ENCODE data around the gene DBT. TPM values are rescaled to one million over a fixed set of nuclear protein-coding genes. Genes with fewer than 3 reads are reported as not detected.
A peak's percentile ranks its signal among the peaks of the same experiment; 100 is the strongest.
"Not testable (repeated sequence)": the region's sequence is repeated elsewhere in the genome, so short reads cannot be mapped to it uniquely, and the experiment has no call there.

DBT gene
- 1 to 10 TPM; 2.3 to 3.9 TPM for polyA plus RNA-seq

DNA sequence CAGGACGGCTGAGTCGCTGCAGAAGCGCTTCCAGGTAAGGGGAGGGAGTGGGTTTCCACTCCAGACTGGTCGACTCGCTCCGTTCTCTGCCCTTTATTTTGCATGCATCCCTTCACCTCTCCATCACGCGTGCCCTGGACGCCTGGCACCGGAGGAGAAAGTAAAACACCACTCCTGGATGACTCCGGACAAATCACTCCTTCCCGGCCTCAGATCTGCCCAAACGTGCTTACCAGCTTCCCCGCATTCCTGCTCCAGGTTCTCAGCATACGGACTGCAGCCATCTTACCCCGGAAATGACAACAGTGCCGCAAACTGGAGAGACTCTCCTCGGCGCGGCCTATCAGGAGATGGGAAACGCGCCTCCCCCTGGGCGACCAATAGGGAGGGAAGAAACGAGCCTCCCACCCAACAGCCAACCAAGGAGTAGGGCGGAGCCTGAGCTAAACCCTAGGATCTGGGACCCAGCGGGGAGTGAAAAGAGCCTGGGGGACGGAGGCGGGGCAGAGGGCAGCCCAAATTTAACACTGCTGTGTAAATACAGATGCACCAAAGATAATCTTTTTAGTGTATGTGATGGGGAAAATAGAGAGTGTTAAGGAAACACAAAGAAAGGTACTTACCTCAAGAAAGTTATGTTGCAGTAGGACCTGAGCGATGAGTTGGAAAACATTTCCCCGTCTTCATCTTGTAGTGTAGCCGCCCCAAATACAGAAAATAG lies at the start of gene DBT:
Gene DBT (minus strand): TSS at position 298 of the 721 bp plus-strand sequence. CDS start 14 bp downstream, at position 284.
- Histone ChIP-seq H3K4me1 (ENCODE audit: control insufficient read depth in 2 of 2, insufficient read depth in 2 of 2, low read length in 1 of 2) (no peaks in the 10 kb centered on the region), H3K36me3 (ENCODE audit: control insufficient read depth in 2 of 2, insufficient read depth in 2 of 2, low read length in 1 of 2) (no peaks in the 10 kb centered on the region), H3K27me3 (ENCODE audit: control insufficient read depth in 1 of 2, insufficient read depth in 2 of 2, low read length in 2 of 2) (no peaks in the 10 kb centered on the region), H3K9me3 (ENCODE audit: control insufficient read depth in 2 of 2, insufficient read depth in 1 of 2, low read depth in 1 of 2, low read length in 1 of 2) (no peaks in the 10 kb centered on the region), H3K27ac (ENCODE audit: low read depth in 2 of 2, low read length in 1 of 2) (peak within 1 kb of the TSS; percentile 78 to 89), H3K4me3 (ENCODE audit: low read depth in 1 of 2, low read length in 2 of 2) (peak within 1 kb of the TSS; percentile 77 to 83)
- 1% methylated on average over 31 of the region's 31 CpGs for WGBS, 2 donors

DNA sequence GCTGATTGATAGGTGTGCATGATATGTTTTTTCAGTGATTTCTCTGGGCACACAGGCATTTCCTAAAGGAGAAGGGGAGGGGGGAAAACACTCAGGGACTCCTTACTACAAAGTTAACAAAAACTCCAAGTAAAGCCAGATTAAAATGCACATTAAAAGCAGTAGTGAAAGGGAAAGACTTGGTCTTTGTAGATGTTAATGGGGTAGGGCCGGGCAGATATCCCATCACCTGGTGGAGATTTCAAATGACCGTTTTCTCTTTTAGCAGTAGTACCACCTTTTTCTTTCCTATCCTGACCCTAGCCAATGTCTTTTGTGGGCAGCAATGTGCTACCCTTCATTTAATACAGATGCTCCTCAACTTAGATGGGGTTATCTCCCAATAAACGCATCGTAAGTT lies 48.9 kb upstream of the DBT start:
- H3K4me3 ChIP-seq (ENCODE audit: low read depth in 1 of 2, low read length in 2 of 2), result no peak overlapping the region

GRCh38 chr1:100296997-100297396 lies 47.4 kb upstream of the DBT start:
- not testable (repeated sequence) for H3K9me3 ChIP-seq (ENCODE audit: control insufficient read depth in 2 of 2, insufficient read depth in 1 of 2, low read depth in 1 of 2, low read length in 1 of 2); H3K36me3 ChIP-seq (ENCODE audit: control insufficient read depth in 2 of 2, insufficient read depth in 2 of 2, low read length in 1 of 2); H3K4me1 ChIP-seq (ENCODE audit: control insufficient read depth in 2 of 2, insufficient read depth in 2 of 2, low read length in 1 of 2); H3K4me3 ChIP-seq (ENCODE audit: low read depth in 1 of 2, low read length in 2 of 2); H3K27me3 ChIP-seq (ENCODE audit: control insufficient read depth in 1 of 2, insufficient read depth in 2 of 2, low read length in 2 of 2); H3K27ac ChIP-seq (ENCODE audit: low read depth in 2 of 2, low read length in 1 of 2)

More for the DNA sequence above, 48.9 kb upstream of the DBT start:
- H3K4me1 ChIP-seq (ENCODE audit: control insufficient read depth in 2 of 2, insufficient read depth in 2 of 2, low read length in 1 of 2), result no peaks in the 10 kb centered on the region
- no peaks in the 10 kb centered on the region for H3K36me3 ChIP-seq (ENCODE audit: control insufficient read depth in 2 of 2, insufficient read depth in 2 of 2, low read length in 1 of 2)
- H3K9me3 ChIP-seq (ENCODE audit: control insufficient read depth in 2 of 2, insufficient read depth in 1 of 2, low read depth in 1 of 2, low read length in 1 of 2), result no peaks in the 10 kb centered on the region
- no peak overlapping the region for H3K27ac ChIP-seq (ENCODE audit: low read depth in 2 of 2, low read length in 1 of 2)
- H3K27me3 ChIP-seq (ENCODE audit: control insufficient read depth in 1 of 2, insufficient read depth in 2 of 2, low read length in 2 of 2), result no peaks in the 10 kb centered on the region
- 91 to 92% methylated on average over 4 of the region's 4 CpGs for WGBS, 2 donors

- Histone ChIP-seq H3K9me3 (ENCODE audit: control insufficient read depth in 2 of 2, insufficient read depth in 1 of 2, low read depth in 1 of 2, low read length in 1 of 2) (no peaks in the 10 kb centered on the region), H3K27ac (ENCODE audit: low read depth in 2 of 2, low read length in 1 of 2) (no peak overlapping the region), H3K27me3 (ENCODE audit: control insufficient read depth in 1 of 2, insufficient read depth in 2 of 2, low read length in 2 of 2) (no peaks in the 10 kb centered on the region), H3K4me3 (ENCODE audit: low read depth in 1 of 2, low read length in 2 of 2) (no peak overlapping the region), H3K36me3 (ENCODE audit: control insufficient read depth in 2 of 2, insufficient read depth in 2 of 2, low read length in 1 of 2) (no peaks in the 10 kb centered on the region), H3K4me1 (ENCODE audit: control insufficient read depth in 2 of 2, insufficient read depth in 2 of 2, low read length in 1 of 2) (no peaks in the 10 kb centered on the region)
- 90 to 92% methylated on average over 8 of the region's 8 CpGs for WGBS, 2 donors
Measured at GRCh38 chr1:100296140-100296539, 46.5 kb upstream of the DBT start.

DNA sequence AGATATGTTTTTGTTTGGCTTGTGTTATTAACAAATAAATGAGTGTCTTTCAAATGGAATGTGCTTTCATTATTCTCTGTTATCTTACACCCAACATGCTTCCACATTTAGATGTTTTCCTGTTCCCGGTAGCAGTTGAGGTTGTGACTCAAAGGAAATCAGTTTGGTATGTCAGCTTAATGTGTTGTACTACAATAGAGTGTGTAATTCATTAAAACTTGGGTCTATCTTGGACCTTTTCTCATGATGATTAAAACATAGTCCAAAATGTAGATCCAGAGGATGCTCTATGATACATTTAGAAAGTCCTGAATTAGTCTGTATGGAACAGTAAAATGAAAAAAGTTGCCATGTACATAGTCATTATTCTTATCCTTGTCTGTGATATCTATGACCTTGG lies 43.1 kb upstream of the DBT start:
- Histone ChIP-seq H3K4me3 (ENCODE audit: low read depth in 1 of 2, low read length in 2 of 2) (no peak overlapping the region), H3K4me1 (ENCODE audit: control insufficient read depth in 2 of 2, insufficient read depth in 2 of 2, low read length in 1 of 2) (no peaks in the 10 kb centered on the region), H3K27ac (ENCODE audit: low read depth in 2 of 2, low read length in 1 of 2) (no peak overlapping the region), H3K36me3 (ENCODE audit: control insufficient read depth in 2 of 2, insufficient read depth in 2 of 2, low read length in 1 of 2) (peaks cover 5 to 6% of the 10 kb centered on the region in 2 donors), H3K9me3 (ENCODE audit: control insufficient read depth in 2 of 2, insufficient read depth in 1 of 2, low read depth in 1 of 2, low read length in 1 of 2) (no peaks in the 10 kb centered on the region), H3K27me3 (ENCODE audit: control insufficient read depth in 1 of 2, insufficient read depth in 2 of 2, low read length in 2 of 2) (no peaks in the 10 kb centered on the region)
- 55% methylated on average over 1 of the region's 1 CpG for WGBS, 2 donors

- Histone ChIP-seq H3K27me3 (ENCODE audit: control insufficient read depth in 1 of 2, insufficient read depth in 2 of 2, low read length in 2 of 2) (no peaks in the 10 kb centered on the region), H3K4me3 (ENCODE audit: low read depth in 1 of 2, low read length in 2 of 2) (no peak overlapping the region), H3K36me3 (ENCODE audit: control insufficient read depth in 2 of 2, insufficient read depth in 2 of 2, low read length in 1 of 2) (peaks cover 5 to 12% of the 10 kb centered on the region in 2 donors), H3K4me1 (ENCODE audit: control insufficient read depth in 2 of 2, insufficient read depth in 2 of 2, low read length in 1 of 2) (no peaks in the 10 kb centered on the region), H3K9me3 (ENCODE audit: control insufficient read depth in 2 of 2, insufficient read depth in 1 of 2, low read depth in 1 of 2, low read length in 1 of 2) (no peaks in the 10 kb centered on the region), H3K27ac (ENCODE audit: low read depth in 2 of 2, low read length in 1 of 2) (no peak overlapping the region)
- 77 to 88% methylated on average over 2 of the region's 2 CpGs for WGBS, 2 donors
Measured at GRCh38 chr1:100290291-100290690, 40.7 kb upstream of the DBT start.

DNA sequence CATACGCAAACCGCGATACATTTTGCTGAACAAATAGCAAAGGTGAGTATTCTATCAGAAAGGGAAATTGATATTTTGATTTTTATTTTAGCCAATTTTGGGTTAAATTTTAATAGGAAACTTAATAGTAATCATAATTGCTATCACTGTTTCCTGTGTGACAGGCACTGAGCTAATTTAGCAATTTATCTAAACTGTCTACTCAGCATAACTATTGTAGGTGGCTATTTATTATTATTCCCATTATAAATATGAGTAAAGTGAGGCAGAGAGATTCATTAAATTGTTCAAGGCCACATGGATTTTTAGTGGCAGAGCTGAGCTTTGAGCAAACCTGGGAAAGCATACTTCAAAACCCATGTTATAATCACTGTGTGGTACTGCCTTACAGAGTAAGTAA lies 37.5 kb upstream of the DBT start:
- Histone ChIP-seq H3K27me3 (ENCODE audit: control insufficient read depth in 1 of 2, insufficient read depth in 2 of 2, low read length in 2 of 2) (no peaks in the 10 kb centered on the region), H3K4me3 (ENCODE audit: low read depth in 1 of 2, low read length in 2 of 2) (no peak overlapping the region), H3K36me3 (ENCODE audit: control insufficient read depth in 2 of 2, insufficient read depth in 2 of 2, low read length in 1 of 2) (peaks cover 5 to 15% of the 10 kb centered on the region in 2 donors), H3K4me1 (ENCODE audit: control insufficient read depth in 2 of 2, insufficient read depth in 2 of 2, low read length in 1 of 2) (no peaks in the 10 kb centered on the region), H3K27ac (ENCODE audit: low read depth in 2 of 2, low read length in 1 of 2) (no peak overlapping the region), H3K9me3 (ENCODE audit: control insufficient read depth in 2 of 2, insufficient read depth in 1 of 2, low read depth in 1 of 2, low read length in 1 of 2) (no peaks in the 10 kb centered on the region)
- 99% methylated on average over 3 of the region's 3 CpGs for WGBS, 2 donors

DNA sequence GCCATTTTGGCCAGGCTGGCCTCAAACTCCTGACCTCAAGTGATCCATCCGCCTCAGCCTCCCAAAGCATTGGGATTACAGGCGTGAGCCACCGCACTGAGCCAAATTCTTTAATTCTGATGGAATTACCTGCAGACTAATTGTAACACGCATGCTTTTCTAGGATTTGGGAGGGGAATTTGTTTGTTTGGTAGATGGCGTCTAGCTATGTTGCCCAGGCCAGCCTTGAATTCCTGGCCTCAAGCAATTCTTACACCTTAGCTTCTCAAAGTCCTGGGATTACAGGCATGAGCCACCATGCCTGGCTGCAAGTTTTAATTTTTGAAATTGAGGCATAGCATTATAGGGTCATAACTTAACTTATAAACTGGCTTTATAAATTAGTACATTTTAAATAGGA lies 35.0 kb upstream of the DBT start:
- peaks cover 0 to 14% of the 10 kb centered on the region in 2 donors for H3K36me3 ChIP-seq (ENCODE audit: control insufficient read depth in 2 of 2, insufficient read depth in 2 of 2, low read length in 1 of 2)
- 95 to 96% methylated on average over 5 of the region's 5 CpGs for WGBS, 2 donors
- H3K27me3 ChIP-seq (ENCODE audit: control insufficient read depth in 1 of 2, insufficient read depth in 2 of 2, low read length in 2 of 2), result no peaks in the 10 kb centered on the region
- no peak overlapping the region for H3K4me3 ChIP-seq (ENCODE audit: low read depth in 1 of 2, low read length in 2 of 2)
- H3K9me3 ChIP-seq (ENCODE audit: control insufficient read depth in 2 of 2, insufficient read depth in 1 of 2, low read depth in 1 of 2, low read length in 1 of 2), result no peaks in the 10 kb centered on the region
- no peaks in the 10 kb centered on the region for H3K4me1 ChIP-seq (ENCODE audit: control insufficient read depth in 2 of 2, insufficient read depth in 2 of 2, low read length in 1 of 2)
- no peak overlapping the region for H3K27ac ChIP-seq (ENCODE audit: low read depth in 2 of 2, low read length in 1 of 2)

DNA sequence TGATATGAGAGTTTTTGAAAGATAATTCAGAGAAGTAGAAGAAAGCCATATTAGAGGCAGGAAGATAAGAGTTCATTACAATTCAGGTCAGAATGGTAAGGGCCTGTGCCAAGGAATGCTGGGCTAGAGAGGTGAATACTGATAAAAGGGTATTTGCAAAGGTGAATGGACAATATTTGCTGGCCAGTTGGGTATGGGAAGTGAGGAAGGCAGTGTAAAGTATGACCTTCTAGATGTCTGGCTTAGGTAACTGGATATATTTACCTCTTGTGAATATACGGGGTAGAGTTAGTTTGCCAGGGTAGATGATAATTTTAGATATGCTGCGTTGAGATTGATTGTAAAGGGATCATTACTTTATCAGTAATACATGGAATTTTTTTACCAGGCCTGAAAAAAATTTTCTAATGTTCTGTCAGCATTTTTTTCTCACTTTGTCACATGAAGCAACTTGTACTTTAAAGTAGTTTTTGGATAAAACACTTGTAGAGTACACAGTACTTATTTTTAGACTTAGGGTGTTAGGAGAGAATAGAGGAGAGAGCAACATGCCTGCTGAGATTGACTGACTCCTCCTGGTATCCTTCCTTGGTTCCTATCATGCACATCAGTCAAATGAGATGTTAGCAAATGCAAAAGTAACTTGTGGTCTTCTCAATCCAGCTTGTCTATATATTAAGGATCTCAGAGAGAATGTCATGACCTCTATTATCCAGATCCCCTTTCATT lies 30.5 kb upstream of the DBT start:
- Histone ChIP-seq H3K4me3 (ENCODE audit: low read depth in 1 of 2, low read length in 2 of 2) (no peak overlapping the region), H3K27me3 (ENCODE audit: control insufficient read depth in 1 of 2, insufficient read depth in 2 of 2, low read length in 2 of 2) (no peaks in the 10 kb centered on the region), H3K27ac (ENCODE audit: low read depth in 2 of 2, low read length in 1 of 2) (no peak overlapping the region), H3K36me3 (ENCODE audit: control insufficient read depth in 2 of 2, insufficient read depth in 2 of 2, low read length in 1 of 2) (peaks cover 0 to 5% of the 10 kb centered on the region in 2 donors), H3K9me3 (ENCODE audit: control insufficient read depth in 2 of 2, insufficient read depth in 1 of 2, low read depth in 1 of 2, low read length in 1 of 2) (no peaks in the 10 kb centered on the region), H3K4me1 (ENCODE audit: control insufficient read depth in 2 of 2, insufficient read depth in 2 of 2, low read length in 1 of 2) (no peaks in the 10 kb centered on the region)
- WGBS, 2 donors, result 84 to 85% methylated on average over 2 of the region's 2 CpGs

Data from esophagus (tissue), 2 donors.